Measurements from ENCODE around the gene FOCAD.

The FOCAD gene

GRCh38 chr9:20980832-20981455, 296.9 kb downstream of the FOCAD start:
- TF ChIP-seq EP300 (IDR thresholded peaks at IDR 0.05; ENCODE audit: borderline replicate concordance) (no peak), ZBTB7A (IDR thresholded peaks at IDR 0.05; ENCODE audit: low read depth) (no peak), YY1 (IDR thresholded peaks at IDR 0.05; ENCODE audit: low read depth) (no peak), CREB1 (IDR thresholded peaks at IDR 0.05; ENCODE audit: low read depth) (no peak), CEBPB (IDR thresholded peaks at IDR 0.05) (no peak)
- TF ChIP-seq, protein P1, sequence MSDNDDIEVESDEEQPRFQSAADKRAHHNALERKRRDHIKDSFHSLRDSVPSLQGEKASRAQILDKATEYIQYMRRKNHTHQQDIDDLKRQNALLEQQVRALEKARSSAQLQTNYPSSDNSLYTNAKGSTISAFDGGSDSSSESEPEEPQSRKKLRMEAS (IDR thresholded peaks at IDR 0.05) = no peak

- no peak for TF ChIP-seq FOXM1 (IDR thresholded peaks at IDR 0.05; ENCODE audit: borderline replicate concordance, low read depth)
- TF ChIP-seq, protein P2, sequence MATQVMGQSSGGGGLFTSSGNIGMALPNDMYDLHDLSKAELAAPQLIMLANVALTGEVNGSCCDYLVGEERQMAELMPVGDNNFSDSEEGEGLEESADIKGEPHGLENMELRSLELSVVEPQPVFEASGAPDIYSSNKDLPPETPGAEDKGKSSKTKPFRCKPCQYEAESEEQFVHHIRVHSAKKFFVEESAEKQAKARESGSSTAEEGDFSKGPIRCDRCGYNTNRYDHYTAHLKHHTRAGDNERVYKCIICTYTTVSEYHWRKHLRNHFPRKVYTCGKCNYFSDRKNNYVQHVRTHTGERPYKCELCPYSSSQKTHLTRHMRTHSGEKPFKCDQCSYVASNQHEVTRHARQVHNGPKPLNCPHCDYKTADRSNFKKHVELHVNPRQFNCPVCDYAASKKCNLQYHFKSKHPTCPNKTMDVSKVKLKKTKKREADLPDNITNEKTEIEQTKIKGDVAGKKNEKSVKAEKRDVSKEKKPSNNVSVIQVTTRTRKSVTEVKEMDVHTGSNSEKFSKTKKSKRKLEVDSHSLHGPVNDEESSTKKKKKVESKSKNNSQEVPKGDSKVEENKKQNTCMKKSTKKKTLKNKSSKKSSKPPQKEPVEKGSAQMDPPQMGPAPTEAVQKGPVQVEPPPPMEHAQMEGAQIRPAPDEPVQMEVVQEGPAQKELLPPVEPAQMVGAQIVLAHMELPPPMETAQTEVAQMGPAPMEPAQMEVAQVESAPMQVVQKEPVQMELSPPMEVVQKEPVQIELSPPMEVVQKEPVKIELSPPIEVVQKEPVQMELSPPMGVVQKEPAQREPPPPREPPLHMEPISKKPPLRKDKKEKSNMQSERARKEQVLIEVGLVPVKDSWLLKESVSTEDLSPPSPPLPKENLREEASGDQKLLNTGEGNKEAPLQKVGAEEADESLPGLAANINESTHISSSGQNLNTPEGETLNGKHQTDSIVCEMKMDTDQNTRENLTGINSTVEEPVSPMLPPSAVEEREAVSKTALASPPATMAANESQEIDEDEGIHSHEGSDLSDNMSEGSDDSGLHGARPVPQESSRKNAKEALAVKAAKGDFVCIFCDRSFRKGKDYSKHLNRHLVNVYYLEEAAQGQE (IDR thresholded peaks at IDR 0.05; ENCODE audit: low read depth) = no peak
- peak; percentile 59 for TF ChIP-seq NFIC (IDR thresholded peaks at IDR 0.05)
- TF ChIP-seq, protein P1 (IDR thresholded peaks at IDR 0.05) = no peak
These were observed 297.4 kb downstream of the FOCAD start for GRCh38 chr9:20981486-20981885.

DNA sequence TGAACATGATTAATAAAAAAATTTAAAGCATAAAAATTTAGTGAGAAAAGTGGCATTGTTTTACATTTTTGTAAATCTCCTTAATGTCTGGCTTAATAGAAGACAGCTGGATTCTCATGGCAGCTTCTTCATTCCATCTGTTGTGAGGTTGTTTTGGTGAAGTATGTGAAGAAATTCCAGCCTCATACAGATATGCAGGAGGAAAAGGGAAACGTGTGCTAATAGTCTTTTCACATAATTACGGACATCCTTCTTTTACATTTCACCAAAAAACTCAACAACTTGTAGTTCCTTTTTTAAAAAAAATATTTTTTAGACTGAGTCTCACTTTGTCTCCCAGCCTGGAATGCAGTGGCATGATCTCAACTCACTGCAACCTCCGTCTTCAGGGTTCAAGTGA, 300.4 kb downstream of the FOCAD start:
- no peak for TF ChIP-seq TCF12 (IDR thresholded peaks at IDR 0.05; ENCODE audit: low read depth)
- TF ChIP-seq USF1 (IDR thresholded peaks at IDR 0.05) = no peak
- no peak for TF ChIP-seq ZBTB7A (IDR thresholded peaks at IDR 0.05; ENCODE audit: low read depth)
- TF ChIP-seq TAF1 (IDR thresholded peaks at IDR 0.05; ENCODE audit: low read depth) = no peak
- TF ChIP-seq EP300 (IDR thresholded peaks at IDR 0.05; ENCODE audit: borderline replicate concordance) = no peak
- TF ChIP-seq CREB1 (IDR thresholded peaks at IDR 0.05; ENCODE audit: low read depth) = no peak
- TF ChIP-seq, protein P1 (IDR thresholded peaks at IDR 0.05) = no peak

DNA sequence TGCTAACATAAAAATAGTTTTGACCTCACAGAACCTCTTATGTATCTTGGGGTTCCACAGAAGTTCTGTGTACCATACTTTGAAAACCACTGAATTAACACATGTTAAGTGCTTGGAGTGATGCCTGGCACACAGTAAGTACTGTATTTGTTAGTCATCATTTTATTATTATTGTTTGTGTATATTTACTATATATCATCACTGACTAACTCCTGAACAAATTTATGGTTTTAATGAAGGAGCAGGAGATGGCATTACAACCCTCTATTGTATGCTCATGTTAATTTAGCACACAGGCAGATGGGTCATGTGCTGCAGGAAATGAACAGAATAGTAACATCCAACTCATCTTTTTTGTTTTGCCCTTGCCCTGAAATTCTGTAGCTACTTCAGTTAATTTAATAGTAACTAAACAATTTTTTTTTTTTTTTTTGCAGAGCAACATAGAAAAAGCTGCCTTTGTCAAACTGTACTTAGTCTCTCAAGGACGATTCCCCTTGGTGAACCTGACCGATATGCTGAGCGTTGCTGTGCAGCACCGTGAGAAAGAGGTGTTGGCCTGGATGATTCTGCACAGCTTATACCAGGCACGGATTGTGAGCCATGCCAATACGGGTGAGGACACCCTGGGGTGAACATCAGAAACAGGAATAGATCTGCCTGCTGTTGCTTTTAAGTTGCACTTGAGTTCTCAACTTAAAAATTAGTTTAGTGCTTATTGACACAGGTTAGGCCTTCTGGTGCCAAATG, 302.0 kb downstream of the FOCAD start:
- TF ChIP-seq TAF1 (IDR thresholded peaks at IDR 0.05; ENCODE audit: low read depth) = no peak
- no peak for TF ChIP-seq CREB1 (IDR thresholded peaks at IDR 0.05; ENCODE audit: low read depth)
- no peak for TF ChIP-seq TCF12 (IDR thresholded peaks at IDR 0.05; ENCODE audit: low read depth)
- TF ChIP-seq, protein P1 (IDR thresholded peaks at IDR 0.05) = no peak
- TF ChIP-seq TEAD4 (IDR thresholded peaks at IDR 0.05) = no peak
- no peak for TF ChIP-seq USF1 (IDR thresholded peaks at IDR 0.05)

DNA sequence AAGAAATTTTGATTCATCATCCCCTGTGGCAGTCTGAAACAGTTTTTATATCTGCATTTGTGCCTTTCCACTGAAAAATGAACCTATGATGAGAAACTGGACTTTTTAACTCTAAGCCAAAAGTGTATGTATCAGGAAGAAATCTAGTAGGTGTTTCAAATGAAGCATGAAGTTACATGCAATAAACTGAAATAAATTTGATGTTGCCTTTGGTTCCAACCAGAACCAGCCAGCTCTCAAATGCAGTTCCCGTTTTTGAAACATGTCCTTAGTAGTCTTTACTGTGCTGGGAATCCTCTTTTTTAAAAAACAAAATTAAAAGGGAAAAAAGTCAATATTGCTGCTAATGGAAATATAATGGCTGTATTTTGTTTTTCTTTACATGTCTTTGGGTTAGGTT, 303.5 kb downstream of the FOCAD start:
- TF ChIP-seq EGR1 (IDR thresholded peaks at IDR 0.05) (no peak), ZBTB7A (IDR thresholded peaks at IDR 0.05; ENCODE audit: low read depth) (no peak), TCF12 (IDR thresholded peaks at IDR 0.05; ENCODE audit: low read depth) (no peak), NFIC (IDR thresholded peaks at IDR 0.05) (no peak), CEBPB (IDR thresholded peaks at IDR 0.05) (no peak), RAD21 (IDR thresholded peaks at IDR 0.05; ENCODE audit: low read depth) (no peak), FOXM1 (IDR thresholded peaks at IDR 0.05; ENCODE audit: borderline replicate concordance, low read depth) (no peak), CREB1 (IDR thresholded peaks at IDR 0.05; ENCODE audit: low read depth) (no peak), TEAD4 (IDR thresholded peaks at IDR 0.05) (no peak), USF1 (IDR thresholded peaks at IDR 0.05) (no peak), EP300 (IDR thresholded peaks at IDR 0.05; ENCODE audit: borderline replicate concordance) (no peak), YY1 (IDR thresholded peaks at IDR 0.05; ENCODE audit: low read depth) (no peak), TAF1 (IDR thresholded peaks at IDR 0.05; ENCODE audit: low read depth) (no peak)
- TF ChIP-seq, protein P1 (IDR thresholded peaks at IDR 0.05) = no peak
- TF ChIP-seq, protein P2 (IDR thresholded peaks at IDR 0.05; ENCODE audit: low read depth) = no peak

Data from Ishikawa (cell line).